ENCODE data around the gene YWHAG. TPM values are rescaled to one million over a fixed set of nuclear protein-coding genes. Genes with fewer than 3 reads are reported as not detected.
A peak's percentile ranks its signal among the peaks of the same experiment; 100 is the strongest.

YWHAG gene
- total and polyA plus RNA-seq, 2 of the 13 experiments (the other 11 are each of a cell fraction or from before 2014, with no cell fraction given) = 36.9 to 67.5 TPM

GRCh38 chr7:76303202-76304147 lies 55.3 kb downstream of the YWHAG start (continued):
- peak; percentile 35 for TF ChIP-seq PHF5A (CRISPR knock-in tag; IDR thresholded peaks at IDR 0.05; ENCODE audit: low read depth, unreplicated experiment)
- TF ChIP-seq TEAD3 (CRISPR knock-in tag; optimal IDR thresholded peaks at IDR 0.05; ENCODE audit: borderline replicate concordance) = no peak
- TF ChIP-seq DPF2 (CRISPR knock-in tag; IDR thresholded peaks at IDR 0.05; ENCODE audit: borderline replicate concordance, low read depth) = no peak
- no peak for TF ChIP-seq GLMP (CRISPR knock-in tag; IDR thresholded peaks at IDR 0.05; ENCODE audit: borderline replicate concordance)
- TF ChIP-seq MXD1 (CRISPR knock-in tag; IDR thresholded peaks at IDR 0.05) = peak; percentile 63; the same call in 1 of the 2 replicates
- TF ChIP-seq RBM22 (optimal IDR thresholded peaks at IDR 0.05; ENCODE audit: low read length) = no peak
- no peak for TF ChIP-seq ZNF33B (CRISPR knock-in tag; IDR thresholded peaks at IDR 0.05)
- no peak for TF ChIP-seq SYNCRIP (IDR thresholded peaks at IDR 0.05; ENCODE audit: insufficient read depth, low read depth, low read length)
- no peak for TF ChIP-seq ZNF7 (CRISPR knock-in tag; IDR thresholded peaks at IDR 0.05)
- no peak for TF ChIP-seq PBX3 (CRISPR knock-in tag; IDR thresholded peaks at IDR 0.05; ENCODE audit: borderline replicate concordance)
- TF ChIP-seq SRSF1 (optimal IDR thresholded peaks at IDR 0.05; ENCODE audit: low read depth, low read length) = no peak
- TF ChIP-seq RBAK (CRISPR knock-in tag; IDR thresholded peaks at IDR 0.05) = no peak
- TF ChIP-seq ZNF747 (CRISPR knock-in tag; IDR thresholded peaks at IDR 0.05; ENCODE audit: borderline replicate concordance) = no peak
- no peak for TF ChIP-seq ZNF3 (CRISPR knock-in tag; IDR thresholded peaks at IDR 0.05)
- TF ChIP-seq ZNF567 (CRISPR knock-in tag; IDR thresholded peaks at IDR 0.05; ENCODE audit: borderline replicate concordance) = no peak
- TF ChIP-seq ELF4 (CRISPR knock-in tag; IDR thresholded peaks at IDR 0.05; ENCODE audit: borderline replicate concordance) = no peak
- 0 out of 2 replicates have a peak, but pooled peaks have one; percentile 9 for TF ChIP-seq ZNF263 (CRISPR knock-in tag; IDR thresholded peaks at IDR 0.05)
- no peak for TF ChIP-seq ZFP1 (CRISPR knock-in tag; IDR thresholded peaks at IDR 0.05)
- TF ChIP-seq ZNF605 (CRISPR knock-in tag; IDR thresholded peaks at IDR 0.05) = no peak; the same call in 1 of the 2 replicates
- TF ChIP-seq SP140L (CRISPR knock-in tag; IDR thresholded peaks at IDR 0.05; ENCODE audit: borderline replicate concordance) = no peak
- TF ChIP-seq ZNF121 (CRISPR knock-in tag; IDR thresholded peaks at IDR 0.05) = peak; percentile 72
- TF ChIP-seq NFATC3 (CRISPR knock-in tag; IDR thresholded peaks at IDR 0.05) = no peak
- no peak for TF ChIP-seq PAX8 (CRISPR knock-in tag; IDR thresholded peaks at IDR 0.05; ENCODE audit: borderline replicate concordance)
- TF ChIP-seq ZSCAN30 (CRISPR knock-in tag; IDR thresholded peaks at IDR 0.05) = no peak
- no peak for TF ChIP-seq RFX1 (IDR thresholded peaks at IDR 0.05)
- peak; percentile 24; the same call in 1 of the 2 replicates for TF ChIP-seq MXD3 (CRISPR knock-in tag; IDR thresholded peaks at IDR 0.05)
- TF ChIP-seq NR3C1 (CRISPR knock-in tag; IDR thresholded peaks at IDR 0.05) = no peak
- TF ChIP-seq ZFP36L2 (CRISPR knock-in tag; IDR thresholded peaks at IDR 0.05) = no peak
- no peak for TF ChIP-seq MATR3 (CRISPR knock-in tag; IDR thresholded peaks at IDR 0.05)
- TF ChIP-seq HNRNPL (IDR thresholded peaks at IDR 0.05; ENCODE audit: low read depth, low read length) = 0 out of 2 replicates have a peak, but pooled peaks have one; percentile 29
